NCI-H82 treated with DMSO at 0.1 percent for 48 hours (cell line): ENCODE results near the gene RPS6KB2.
"Not testable (repeated sequence)": the region's sequence is repeated elsewhere in the genome, so short reads cannot be mapped to it uniquely, and the experiment has no call there.

Experiments
- DNase-seq: peaks from one replicate; lab custom pipeline; 2025; ENCODE audit not compliant: unreplicated experiment; lab: John Stamatoyannopoulos, UW

Gene RPS6KB2

DNA sequence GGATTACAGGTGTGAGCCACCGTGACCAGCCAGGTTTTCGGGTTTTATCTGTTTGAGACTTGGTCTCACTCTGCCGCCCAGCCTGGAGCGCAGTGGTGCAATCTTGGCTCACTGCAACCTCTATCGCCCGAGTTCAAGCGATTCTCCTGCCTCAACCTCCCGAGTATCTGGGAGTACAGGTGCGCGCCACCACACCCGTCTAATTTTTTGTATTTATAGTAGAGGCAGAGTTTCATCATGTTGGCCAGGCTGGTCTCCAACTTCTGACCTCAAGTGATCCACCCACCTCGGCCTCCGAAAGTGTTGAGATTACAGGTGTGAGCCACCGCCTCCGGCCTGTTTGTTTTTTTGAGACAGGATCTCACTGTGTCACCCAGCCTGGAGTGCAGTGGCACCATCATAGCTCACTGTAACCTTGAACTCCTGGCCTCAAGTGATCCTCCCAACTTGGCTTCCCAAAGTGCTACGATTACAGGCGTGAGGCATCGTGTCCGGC is 882 bp upstream of the RPS6KB2 start:
- not testable (repeated sequence) for DNase-seq

DNA sequence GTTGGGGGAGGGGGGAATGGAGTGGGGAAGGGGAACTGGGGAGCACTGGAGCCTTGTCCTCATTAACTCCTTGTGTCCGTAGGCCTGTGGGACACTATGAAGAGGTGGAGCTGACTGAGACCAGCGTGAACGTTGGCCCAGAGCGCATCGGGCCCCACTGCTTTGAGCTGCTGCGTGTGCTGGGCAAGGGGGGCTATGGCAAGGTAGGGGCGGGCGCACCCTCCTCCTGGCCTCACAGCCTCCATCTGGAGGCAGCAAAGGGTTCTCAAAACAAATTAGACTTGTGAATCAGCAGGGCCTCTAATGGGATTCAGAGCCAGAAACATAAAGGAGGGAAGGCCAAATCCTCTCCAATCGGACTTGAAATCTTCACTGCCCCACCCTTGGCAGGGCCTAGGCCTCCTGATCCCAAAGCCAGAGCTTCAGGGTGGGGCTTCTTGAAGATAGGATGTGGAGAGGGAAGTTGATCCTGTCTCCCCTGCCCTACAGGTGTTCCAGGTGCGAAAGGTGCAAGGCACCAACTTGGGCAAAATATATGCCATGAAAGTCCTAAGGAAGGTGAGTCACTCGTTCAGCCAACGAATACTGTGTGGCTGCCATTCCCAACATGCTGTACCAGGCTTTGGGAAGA is 859 bp downstream of the RPS6KB2 start:
- no peak for DNase-seq

DNA sequence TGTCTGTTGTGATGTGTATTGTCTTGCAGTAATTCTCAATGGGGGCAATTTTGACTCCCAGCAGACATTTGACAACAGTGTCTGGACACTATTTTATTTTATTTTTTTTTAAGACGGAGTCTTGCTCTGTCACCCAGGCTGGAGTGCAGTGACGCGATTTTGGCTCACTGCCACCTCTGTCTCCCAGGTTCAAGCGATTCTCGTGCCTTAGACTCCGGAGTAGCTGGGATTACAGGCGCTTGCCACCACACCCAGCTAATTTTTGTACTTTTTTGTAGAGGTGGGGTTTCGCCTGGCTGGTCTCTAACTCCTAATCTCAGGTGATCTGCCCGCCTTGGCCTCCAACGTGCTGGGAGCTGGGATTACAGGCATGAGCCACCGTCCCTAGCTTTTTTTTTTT is 1.4 kb downstream of the RPS6KB2 start:
- no peak for DNase-seq

DNA sequence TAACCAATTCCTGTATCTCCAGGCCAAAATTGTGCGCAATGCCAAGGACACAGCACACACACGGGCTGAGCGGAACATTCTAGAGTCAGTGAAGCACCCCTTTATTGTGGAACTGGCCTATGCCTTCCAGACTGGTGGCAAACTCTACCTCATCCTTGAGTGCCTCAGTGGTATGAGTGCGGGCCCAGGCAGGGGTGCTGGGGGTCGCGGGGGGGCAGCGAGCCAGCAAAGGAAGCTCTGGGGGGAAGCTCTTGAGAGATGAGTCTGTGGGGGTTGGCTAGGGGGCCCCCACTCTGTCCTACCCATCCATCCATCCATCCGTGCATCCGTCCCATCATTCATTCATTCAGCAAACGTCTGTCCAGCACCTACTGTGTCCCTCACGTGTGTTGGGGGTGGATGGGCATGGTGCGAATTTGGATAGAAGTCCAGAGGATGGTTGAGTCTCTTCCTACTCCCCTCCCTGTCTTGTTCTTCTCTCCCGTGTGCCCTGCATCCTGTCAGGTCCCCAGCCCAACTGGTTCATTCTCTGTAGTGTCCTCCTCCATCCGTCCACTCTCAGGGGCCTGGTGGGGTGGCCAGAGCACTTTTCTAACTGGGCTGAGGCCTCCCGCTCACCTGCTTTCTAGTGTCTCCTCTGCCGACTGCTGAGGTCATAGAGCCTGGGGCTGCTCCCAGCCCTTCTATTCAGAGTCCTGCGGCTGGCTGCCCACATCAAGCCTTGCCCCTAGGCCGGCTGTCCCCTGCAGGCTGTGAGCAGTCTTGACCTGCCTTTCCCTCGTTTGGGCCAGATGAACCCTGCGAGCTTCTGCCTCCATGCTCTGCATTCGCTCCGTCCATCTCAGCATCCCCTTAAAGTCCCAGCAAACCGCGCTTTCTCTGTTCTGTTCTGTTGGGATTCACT is 3.3 kb downstream of the RPS6KB2 start:
- DNase-seq, result no peak

DNA sequence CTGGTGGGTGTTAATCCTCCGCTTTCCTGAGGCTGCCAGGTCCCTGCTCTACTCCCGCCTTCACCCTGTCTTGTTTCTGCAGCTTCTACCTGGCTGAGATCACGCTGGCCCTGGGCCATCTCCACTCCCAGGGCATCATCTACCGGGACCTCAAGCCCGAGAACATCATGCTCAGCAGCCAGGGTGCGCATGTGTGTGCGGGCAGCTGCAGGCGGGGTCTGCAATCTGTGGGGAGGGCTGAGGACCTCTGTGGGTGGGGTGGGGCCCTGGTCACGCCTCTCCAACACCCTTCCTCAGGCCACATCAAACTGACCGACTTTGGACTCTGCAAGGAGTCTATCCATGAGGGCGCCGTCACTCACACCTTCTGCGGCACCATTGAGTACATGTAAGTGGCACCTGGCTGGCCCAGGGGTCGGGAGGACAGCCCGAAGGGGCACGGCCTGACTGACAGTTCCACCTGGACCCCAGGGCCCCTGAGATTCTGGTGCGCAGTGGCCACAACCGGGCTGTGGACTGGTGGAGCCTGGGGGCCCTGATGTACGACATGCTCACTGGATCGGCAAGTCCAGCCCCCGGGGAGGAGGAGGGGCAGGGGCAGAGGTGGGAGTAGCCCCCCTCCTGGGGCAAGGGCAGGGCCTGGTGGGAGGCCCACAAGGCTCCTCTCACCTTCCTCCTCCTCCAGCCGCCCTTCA is 4.5 kb downstream of the RPS6KB2 start:
- DNase-seq, result no peak

DNA sequence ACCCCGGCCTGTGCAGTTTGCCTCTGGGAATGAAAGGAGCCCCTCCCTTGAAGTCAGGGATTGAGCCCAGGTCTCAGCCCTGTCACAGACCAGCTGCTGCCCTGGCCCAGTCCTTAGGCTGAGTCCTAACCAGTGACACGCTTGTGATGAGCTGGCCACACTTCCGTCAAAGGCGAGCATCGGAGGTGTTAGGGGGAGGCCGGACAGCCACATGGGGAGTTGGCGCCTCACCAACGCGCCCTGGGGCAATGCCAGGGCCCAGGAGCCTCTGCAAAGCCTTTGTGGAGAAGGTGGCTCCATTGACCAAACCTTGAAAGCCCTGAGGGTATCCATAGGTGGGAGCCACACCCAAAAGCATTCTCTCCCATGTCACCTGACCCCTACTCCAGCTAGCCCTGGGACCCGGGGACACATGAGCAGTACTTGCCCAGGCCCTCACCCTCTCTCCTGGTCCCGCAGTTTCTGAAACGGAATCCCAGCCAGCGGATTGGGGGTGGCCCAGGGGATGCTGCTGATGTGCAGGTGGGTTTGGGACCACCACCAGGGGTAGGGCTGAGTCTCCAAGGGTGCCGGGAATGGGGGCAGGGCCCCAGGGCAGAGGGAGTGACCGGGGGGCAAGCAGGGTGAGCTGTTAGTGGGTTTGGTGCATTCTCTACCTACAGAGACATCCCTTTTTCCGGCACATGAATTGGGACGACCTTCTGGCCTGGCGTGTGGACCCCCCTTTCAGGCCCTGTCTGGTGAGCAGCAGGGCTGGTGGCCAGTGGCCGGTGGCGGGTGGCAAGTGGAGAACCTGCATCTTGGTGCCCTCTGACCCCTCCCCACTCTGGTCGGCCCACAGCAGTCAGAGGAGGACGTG is 5.5 kb downstream of the RPS6KB2 start:
- DNase-seq, result no peak

DNA sequence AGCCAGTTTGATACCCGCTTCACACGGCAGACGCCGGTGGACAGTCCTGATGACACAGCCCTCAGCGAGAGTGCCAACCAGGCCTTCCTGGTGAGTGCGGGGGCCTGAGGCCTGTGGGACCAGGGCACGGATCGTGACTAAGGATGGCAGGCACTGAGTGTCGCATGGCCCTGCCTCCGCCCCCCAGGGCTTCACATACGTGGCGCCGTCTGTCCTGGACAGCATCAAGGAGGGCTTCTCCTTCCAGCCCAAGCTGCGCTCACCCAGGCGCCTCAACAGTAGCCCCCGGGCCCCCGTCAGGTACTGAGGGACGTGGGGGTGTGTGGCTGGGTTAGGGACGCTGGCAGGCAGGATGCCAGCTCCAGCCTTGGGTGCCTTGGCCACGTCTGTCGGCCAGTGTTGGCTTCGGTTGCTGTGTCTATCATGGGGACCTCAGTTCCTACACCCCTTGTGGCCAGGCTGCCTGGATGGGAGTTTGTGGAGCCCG is 6.1 kb downstream of the RPS6KB2 start:
- DNase-seq, result no peak

DNA sequence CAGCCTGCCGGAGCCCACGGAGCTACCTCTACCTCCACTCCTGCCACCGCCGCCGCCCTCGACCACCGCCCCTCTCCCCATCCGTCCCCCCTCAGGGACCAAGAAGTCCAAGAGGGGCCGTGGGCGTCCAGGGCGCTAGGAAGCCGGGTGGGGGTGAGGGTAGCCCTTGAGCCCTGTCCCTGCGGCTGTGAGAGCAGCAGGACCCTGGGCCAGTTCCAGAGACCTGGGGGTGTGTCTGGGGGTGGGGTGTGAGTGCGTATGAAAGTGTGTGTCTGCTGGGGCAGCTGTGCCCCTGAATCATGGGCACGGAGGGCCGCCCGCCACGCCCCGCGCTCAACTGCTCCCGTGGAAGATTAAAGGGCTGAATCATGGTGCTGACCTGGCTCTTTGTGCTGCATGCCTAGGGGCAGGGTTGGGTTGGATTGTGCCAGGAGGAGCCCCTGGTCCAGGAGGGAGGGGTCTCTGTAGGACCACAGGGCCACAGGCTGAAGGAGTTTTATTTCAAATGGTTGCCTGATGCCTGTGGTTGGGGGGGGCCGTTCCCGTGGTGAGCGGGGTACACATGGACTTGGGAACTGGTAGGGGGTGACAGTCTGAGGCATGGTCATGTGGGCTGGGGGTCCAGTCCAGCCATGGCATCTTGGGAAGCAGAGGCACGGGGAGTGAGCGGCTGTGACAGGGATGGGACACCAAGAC is 6.9 kb downstream of the RPS6KB2 start:
- DNase-seq, result no peak

DNA sequence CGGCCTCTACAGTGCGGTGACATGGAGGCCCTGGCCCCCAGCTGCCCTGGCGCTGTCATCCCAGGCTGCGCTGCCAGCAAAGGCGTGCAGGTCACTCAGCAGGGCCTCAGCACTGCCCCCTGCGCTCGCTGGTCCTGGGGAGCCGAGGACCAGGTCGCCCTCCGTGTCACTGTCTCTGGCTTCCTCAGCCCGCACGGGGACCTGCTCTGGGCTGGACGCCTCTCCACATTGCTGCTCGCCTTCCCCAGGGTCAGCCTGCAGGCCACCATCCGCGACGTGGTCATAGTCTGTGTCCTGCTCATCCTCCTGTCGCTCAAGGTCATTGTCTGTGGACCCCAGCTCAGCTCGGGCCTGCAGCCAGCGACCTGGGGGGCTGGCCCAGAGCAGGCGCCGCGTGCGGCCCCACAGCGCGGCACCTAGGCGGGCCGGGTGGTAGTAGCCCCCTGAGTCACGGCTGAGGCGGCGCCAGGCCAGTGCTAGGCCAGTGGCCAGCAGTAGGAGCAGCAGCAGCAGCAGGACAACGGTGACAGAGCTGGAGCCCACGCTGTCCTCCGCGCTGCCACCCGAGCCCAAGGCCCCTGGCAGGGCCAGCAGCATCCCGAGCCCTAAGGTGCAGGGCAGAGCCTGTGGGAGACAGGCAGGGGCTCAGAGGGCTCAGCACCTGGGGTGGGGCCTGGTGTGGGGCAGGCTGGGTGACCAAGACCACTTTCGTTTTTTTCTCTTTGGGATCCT is 7.6 kb downstream of the RPS6KB2 start:
- no peak for DNase-seq

DNA sequence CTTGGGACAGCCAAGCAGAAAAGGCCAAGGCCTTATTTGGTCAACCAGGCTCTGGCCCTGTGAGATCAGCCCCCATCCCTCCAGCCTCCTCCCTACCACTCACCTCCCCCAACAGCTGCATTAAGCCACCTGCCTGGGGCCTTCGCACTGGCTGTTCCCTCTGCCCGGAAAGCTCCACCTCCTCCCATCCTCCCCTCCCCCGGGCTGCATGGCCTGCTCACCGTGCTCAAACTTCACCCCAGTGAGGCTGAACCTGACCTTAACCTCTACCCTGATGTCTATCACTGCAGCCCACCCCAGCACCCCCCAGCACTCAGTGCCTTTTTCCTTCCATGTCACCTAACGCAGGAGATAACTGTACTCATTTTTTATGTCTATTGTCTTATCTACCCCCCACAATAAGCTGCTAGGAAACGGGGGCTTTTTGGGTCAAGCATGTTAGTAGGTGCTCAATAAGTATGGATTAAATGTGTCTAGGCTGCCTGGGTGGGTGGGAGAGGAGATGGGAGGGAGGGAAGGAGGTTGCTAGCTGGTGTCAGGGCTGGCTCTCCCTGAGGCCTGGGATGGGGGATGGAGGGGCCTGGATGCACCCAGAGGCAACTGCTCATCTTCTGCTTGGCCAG is 8.3 kb downstream of the RPS6KB2 start:
- no peak for DNase-seq

DNA sequence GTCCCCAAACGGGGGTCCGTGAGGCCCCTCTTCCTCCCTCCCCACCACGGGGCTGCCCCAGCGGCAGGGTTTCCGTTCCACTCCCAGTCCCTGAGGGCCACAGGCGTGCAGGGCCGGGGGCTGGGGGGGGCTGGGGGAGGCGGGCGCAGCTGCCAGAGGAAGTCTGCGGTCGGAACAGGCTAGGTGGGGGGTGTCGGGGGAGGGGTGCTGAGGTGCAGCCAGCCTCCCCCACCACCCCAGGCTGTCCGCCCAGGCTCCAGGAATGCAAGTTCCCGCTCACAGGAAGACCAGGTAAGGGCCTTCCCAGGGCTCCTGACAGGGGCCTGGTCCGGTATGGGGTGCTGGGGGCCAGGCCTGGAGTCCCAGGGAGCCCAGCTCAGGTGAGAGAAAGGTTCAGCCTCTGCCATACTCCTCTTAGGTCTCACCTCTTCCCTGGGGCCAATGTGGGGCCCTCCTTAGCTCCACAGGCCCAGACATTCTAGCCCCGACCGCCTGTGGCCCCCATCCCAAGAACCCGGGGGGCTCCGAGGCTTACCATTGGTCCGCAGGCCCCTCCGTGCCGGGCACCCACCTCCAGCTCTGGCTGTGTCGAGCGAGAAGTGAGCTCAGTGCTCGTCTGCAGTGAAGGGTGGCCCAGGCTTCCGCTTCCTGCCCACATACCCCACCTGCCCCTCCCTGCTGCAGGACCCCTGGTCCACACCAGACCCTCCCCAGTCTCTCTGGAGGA is 9.0 kb downstream of the RPS6KB2 start, which contains the start of gene PTPRCAP:
TSS of gene PTPRCAP (minus strand) at position 601 of the 727 bp plus-strand sequence. CDS start at position 538, 63 bp downstream.
- DNase-seq, result no peak

DNA sequence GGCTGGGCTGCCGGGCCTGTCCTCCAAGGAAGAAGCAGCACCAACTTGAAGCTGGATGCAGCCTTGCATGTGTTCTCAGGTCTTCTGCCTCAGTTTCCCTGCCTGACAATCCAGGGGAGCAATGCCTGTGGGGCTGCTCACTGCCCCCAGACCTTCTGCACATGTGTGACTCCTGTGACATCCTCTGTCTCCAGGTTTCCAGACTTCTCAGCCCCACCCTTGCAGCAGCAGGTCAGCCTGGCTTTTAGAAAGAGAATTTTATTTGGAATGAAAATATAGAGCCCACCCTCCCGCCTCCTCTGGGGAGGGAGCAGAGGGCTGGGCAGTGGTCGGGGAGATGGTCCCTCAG is 9.5 kb downstream of the RPS6KB2 start:
- DNase-seq, result no peak

DNA sequence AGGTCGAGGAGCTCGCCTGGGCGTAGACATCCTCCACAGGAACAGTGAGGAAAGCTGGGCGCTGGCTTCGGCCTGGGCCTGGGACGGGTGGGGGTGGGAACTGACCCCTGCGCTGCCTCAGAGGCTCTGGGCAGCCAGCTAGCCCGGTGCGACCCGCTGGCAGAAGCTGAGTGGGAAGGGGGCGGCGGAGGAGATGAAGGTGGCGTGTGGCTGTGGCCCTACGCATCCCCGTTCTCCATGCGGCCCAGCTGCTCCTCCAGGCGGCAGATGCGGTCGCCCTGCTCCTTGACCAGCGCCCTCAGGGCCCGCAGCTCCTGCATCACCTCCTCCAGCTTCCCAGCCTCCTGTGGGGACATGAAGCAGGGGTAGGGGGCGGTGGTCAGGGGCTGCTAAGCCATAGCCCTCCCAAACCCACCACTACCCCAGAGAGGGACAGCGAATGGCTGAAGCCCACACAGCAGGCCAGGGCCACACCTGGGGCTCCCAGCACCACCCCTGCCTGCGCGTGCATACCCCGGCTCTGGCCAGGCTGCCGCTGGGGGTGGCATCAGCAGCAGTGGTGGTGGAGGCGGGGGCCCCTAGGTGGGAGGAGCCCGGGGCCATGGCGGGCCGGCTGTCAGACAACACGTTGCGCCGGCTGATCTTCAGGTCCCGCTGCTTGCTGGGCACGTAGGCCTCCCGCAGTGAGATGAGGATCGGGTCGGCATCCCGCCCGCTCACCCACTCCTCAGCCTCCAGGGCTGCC is 10.0 kb downstream of the RPS6KB2 start:
- no peak for DNase-seq

DNA sequence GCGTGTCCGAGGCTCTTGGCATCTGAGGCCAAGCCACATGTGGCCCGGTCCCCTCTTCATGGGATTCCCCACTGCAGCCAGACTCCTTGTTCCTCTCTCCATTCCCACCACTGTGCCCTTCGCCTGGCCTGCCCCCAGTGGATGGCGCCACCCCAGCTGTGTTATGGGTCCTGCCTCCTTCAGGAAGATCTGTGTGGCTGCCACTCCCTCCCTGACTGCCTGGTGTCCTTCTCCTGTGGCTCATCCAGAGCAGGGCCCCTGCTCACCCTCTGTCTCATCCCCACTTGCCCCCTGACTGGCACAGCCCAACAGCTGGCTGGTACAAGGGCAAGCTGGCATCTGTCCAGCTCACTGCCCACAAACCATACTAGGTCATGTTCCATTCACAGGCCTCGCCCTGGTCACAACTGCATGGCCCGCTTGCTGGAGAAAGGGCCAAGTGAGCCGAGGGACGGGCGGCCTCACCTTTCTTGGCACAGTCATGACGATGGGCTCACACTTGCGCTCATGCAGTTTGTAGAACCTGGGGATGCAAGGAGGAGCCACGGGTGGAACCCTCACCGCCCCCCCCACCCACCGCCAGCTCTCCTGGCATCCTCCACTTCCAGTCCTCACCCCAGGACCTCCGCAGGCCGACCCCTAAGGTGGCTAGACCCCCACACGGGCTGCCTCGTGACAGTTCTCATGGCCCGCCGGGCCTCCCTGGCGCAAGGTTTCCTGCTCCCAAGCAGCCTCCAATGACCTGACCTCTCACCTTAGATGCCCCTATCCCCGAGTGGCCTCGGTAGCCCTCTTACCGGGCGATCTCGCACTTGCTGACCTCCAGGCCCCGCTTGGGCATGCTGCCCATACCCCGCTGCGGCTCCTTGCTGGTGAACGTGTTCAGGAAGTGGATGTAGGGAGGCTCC is 11.3 kb downstream of the RPS6KB2 start:
- no peak for DNase-seq

DNA sequence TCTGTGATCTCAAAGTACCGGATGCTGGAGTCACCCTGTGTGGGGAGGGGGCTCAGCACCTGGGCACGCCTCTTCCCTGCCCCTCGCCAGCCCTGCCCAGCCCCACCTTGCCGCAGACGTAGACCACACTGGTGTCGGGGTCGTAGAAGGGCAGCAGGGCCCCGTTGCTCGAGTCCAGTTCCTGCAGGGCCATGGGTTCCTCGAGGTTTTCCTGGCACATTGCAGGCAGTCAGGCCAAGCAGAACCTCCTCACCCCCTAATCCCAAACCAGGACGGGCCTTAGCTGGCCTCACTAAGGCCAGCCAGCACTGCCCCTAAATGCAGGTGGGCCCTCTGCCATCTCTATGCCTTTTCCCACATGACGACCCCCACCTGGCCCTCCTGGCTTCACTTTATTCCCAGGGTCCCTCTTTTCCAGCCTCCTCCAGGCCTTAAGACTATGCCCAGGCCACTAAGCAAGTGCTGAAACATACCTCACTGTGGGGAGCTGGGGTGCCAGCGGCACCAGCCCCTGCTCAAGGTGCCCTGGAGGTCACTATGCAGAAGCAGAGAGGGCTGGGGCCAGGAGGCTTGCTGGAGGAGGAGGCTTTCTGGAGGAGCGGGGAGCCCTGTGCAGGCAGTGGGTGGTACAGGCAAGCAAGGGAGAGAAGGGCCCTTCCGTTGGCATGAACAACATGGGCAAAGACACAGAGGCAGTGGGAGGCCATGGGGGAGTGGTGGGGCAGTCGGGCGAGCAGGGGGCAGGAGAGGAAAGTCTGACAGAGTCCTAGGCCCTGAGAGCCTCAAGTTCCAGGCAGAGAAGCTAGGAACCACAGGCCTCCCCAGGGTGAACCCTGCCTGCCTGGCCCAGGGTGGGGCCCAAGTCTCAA is 12.2 kb downstream of the RPS6KB2 start:
- DNase-seq, result no peak
